GM19023 (cell line): Measurements from ENCODE around the gene KRTAP4-7.
"Not testable (repeated sequence)": the region's sequence is repeated elsewhere in the genome, so short reads cannot be mapped to it uniquely, and the experiment has no call there.

Experiments used
- ATAC-seq: cut with Tn5 transposase; IDR thresholded peaks from one replicate; pipeline ENCODE4 v1.9.1; 2021; ENCODE audit warnings: mild to moderate bottlenecking, moderate library complexity; ENCODE audit not compliant: unreplicated experiment

The KRTAP4-7 gene

DNA sequence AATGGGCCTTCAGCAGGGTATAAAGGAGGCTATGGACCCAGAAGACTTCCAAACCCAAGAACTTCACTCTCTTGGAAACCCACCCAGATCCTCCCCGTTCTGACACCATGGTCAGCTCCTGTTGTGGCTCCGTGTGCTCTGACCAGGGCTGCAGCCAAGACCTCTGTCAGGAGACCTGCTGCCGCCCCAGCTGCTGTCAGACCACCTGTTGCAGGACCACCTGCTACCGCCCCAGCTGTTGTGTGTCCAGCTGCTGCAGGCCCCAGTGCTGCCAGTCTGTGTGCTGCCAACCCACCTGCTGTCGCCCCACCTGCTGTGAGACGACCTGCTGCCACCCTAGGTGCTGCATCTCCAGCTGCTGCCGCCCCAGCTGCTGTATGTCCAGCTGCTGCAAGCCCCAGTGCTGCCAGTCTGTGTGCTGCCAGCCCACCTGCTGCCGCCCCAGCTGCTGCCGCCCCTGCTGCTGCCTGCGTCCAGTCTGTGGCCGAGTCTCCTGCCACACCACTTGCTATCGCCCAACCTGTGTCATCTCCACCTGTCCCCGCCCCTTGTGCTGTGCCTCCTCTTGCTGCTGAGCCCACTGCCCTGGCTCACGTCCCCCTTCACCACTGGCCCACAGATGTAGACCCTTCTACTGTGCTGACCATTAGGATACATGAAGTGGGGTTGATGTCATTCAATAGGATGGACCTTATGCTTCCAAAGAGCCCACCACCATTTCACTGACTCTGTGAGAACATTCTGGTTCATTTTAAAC lies at the start of gene KRTAP4-7:
TSS of gene KRTAP4-7 (plus strand) at position 51 of the 757 bp plus-strand sequence. CDS start at position 108, 57 bp downstream.
- not testable (repeated sequence) for ATAC-seq

DNA sequence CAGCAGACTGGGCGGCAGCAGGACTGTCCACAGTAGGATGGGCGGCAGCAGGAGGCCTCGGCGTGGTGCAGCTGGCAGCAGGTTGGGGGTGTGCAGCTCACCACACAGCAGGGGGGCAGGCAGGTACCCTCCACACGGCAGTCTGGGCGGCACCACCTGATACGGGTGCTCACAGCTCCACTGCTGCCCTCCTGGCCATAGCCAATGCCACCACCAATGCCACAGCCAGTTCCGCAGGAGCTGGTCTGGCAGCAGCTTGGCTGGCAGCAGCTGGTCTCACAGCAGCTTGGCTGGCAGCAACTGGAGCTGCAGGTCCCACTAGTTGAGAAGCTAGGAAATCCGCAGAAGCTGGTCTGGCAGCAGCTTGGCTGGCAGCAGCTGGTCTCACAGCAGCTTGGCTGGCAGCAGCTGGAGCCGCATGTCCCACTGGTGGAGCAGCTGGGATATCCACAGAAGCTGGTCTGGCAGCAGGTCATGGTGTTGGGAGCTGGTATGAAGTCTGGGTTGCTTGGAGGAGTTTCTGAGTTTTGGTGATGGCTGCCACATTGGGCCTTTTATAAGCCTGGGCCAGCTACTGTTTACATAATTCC lies 49.5 kb upstream of the KRTAP4-7 start, which contains the start of gene KRTAP1-3:
TSS of gene KRTAP1-3 (minus strand) at position 529 of the 590 bp plus-strand sequence. CDS start at position 476, 53 bp downstream.
- ATAC-seq = not testable (repeated sequence)

DNA sequence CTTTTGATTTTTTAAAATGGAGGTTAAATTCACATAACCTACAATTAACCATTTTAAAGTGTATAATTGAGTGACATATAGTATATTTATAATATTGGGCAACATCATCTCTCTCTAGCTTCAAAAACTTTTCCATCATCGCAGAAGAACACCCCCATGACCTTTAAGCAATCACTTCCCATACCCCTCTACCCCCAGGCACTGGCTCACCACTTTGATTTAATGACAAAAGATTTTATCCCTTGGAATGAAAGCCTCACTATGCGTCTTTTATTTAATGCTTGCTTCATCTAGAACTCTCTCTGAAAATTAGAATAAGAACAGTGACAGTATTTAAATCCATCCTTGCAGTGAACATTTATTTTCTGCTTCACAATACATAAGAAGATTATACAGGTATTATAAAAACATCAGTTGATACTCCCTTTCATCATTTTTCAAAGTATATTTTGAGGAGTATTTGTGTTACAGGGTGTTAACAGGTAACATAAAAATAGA lies 46.0 kb upstream of the KRTAP4-7 start:
- no peak for ATAC-seq

DNA sequence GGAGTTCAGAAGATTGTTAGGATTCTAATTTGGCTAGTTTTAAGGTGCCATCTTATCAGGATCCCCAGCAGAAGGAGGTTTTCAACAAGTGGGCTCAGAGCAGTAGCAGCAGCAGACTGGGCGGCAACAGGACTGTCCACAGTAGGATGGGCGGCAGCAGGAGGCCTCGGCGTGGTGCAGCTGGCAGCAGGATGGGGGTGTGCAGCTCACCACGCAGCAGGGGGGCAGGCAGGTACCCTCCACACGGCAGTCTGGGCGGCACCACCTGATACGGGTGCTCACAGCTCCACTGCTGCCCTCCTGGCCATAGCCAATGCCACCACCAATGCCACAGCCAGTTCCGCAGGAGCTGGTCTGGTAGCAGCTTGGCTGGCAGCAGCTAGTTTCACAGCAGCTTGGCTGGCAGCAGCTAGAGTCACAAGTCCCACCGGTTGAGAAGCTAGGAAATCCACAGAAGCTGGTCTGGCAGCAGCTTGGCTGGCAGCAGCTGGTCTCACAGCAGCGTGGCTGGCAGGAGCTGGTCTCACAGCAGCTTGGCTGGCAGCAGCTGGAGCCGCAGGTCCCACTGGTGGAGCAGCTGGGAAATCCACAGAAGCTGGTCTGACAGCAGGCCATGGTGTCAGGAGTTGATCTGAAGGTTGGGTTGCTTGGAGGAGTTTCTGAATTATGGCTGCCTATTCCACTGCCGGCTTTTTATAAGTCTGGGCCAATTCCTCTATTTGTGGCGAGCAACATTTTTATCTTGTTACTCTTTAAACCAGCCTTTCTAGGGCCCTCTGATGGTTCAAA lies 43.0 kb upstream of the KRTAP4-7 start, which contains the start of gene KRTAP1-1:
TSS of gene KRTAP1-1 (minus strand) at position 668 of the 789 bp plus-strand sequence. CDS start at position 615, 53 bp downstream.
- ATAC-seq = not testable (repeated sequence)

DNA sequence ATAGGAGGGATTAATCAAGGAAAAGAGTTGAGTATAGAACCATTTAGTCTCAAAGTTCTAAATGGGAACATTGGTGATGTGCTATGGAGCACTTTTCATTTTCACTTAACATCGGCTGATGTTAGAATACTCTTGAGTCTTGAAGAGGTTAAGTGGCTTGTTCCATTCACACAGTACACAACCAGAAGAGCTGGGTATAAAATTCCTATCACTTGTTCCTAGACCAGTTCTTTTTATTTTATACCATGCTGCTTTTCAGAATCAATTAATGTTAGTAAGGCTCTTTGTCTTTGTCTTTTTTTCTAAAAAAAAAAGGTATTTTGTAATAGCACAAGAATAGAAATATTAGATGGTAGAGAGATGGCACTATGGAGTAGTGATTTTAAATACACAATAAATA lies 41.0 kb upstream of the KRTAP4-7 start:
- no peak for ATAC-seq

DNA sequence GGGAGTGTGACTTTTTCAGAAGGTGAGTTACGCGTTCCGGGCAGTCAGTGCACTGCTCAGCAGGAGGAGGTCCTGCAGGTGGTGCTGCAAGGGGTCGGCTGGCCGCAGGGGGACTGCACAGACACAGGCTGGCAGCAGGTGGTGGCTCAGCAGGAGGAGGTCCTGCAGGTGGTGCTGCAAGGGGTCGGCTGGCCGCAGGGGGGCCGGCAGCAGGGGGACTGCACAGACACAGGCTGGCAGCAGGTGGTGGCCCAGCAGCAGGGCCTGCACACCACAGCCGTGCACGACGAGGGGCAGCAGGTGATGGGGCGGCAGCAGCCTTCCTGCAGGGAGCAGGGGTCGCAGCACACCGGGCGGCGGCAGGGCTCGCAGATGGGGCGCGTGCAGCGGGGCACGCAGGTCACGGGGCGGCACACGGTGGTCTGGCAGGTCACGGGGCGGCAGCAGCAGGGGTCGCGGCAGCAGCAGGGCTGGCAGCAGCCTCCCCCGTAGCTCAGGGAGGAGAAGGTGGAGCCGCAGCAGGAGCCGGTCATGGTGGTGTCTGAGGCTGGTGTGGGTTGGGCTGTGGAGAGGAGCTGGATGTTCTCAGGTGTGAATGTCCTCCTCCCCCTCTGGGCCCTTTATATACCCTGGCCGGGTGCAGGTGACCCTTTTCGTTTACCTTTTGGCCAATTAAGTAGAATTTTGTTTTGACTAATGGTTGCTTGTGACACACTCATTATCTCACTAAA lies 37.0 kb upstream of the KRTAP4-7 start, which contains the start of gene KRTAP2-1:
TSS of gene KRTAP2-1 (minus strand) at position 582 of the 731 bp plus-strand sequence. CDS start at position 533, 49 bp downstream.
- not testable (repeated sequence) for ATAC-seq

DNA sequence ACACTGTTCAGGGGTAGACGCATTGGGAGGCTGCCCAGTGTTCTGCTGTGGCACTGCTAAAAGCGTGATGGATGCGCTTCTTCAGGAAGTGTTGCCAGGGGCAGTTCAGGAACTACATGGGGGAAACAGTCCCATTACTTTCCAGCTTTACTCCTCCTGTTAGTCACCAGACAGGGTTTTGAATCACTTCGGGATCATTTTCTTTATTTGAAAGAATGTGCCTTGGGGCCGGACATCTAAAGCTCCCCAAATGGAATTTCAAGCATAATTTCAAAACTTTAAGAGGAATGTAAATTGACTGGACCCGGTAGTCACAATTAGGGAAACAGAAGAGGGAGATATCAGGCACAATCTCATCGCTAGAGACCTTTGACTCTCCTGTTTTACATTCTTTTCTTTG lies 35.5 kb upstream of the KRTAP4-7 start:
- ATAC-seq = no peak

DNA sequence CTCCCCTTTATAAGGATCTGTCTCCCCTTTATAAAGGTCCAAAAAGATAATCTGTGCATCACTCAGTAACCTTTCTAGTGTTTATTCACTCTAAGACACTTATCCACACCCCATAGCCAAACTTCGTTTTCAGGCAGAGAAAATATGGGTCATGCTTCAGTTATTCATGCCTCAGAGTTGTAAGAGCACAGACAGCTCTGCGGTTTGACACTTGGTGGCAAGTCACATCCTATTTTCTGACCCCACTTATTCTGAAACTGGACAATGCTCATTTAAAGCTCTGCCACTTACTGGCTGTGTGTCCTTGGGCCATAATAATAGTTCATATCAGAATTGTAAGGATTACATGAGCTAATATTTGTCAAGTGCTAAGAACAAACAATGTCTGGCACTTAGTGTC lies 34.8 kb upstream of the KRTAP4-7 start:
- no peak for ATAC-seq

DNA sequence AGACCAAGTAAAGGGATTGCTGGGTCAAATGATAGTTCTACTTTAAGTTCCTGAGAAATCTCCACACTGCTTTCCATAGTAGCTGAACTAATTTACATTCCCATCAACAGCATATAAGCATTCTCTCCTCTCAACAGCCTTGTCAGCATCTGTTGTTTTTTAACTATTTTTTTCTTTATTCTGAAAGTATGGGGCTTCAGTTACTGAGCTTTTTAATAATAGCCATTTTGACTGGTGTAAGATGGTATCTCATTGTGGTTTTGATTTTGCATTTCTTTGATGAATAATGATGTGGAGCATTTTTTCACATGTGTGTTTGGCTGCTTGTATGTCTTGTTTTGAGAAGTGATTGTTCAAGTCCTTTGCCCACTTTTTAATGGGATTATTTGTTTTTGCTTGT lies 31.4 kb upstream of the KRTAP4-7 start:
- no peak for ATAC-seq

DNA sequence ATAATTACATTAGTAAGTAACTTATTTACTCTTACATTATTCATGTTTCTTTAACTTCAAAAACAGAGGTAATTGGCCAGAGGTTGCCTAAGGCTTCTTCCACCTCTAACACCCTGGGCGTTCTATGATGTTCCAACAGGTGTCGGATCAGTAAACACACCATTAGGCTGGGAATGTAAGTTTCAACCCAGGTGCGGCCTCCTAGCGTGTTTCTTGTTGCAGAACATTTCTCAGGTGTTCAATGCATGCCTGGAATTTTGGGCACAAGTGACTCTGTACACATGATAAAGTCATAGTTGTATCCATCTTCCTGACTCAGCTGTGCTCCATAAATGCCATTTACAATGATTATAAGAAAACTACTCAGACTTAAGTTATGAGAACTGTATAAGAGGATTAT lies 29.9 kb upstream of the KRTAP4-7 start:
- ATAC-seq = no peak

DNA sequence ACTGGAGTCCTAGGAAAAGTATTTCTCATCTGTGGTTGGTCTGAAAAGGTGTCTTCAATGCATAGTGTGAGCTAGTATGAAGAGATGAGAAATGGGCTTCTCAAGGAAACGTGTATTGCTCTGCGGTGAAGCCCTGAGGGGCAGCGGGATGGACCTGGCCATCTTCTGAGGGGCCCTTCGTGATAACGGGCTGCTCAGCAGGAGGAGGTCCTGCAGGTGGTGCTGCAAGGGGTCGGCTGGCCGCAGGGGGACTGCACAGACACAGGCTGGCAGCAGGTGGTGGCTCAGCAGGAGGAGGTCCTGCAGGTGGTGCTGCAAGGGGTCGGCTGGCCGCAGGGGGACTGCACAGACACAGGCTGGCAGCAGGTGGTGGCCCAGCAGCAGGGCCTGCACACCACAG lies 29.4 kb upstream of the KRTAP4-7 start:
- not testable (repeated sequence) for ATAC-seq

DNA sequence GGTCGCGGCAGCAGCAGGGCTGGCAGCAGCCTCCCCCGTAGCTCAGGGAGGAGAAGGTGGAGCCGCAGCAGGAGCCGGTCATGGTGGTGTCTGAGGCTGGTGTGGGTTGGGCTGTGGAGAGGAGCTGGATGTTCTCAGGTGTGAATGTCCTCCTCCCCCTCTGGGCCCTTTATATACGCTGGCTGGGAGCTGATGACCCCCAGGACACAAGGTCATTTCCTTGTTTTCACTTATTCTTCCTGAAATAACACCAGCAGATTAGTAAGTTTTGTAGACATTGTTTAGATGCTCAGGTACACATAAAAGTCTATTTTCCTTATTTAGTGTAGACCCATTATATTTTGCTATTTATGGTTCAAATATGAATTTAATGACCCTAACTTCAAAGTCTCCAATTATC lies 28.8 kb upstream of the KRTAP4-7 start, which contains the start of gene KRTAP2-2:
TSS of gene KRTAP2-2 (minus strand) at position 101 of the 400 bp plus-strand sequence. CDS start at position 82, 19 bp downstream.
- not testable (repeated sequence) for ATAC-seq

DNA sequence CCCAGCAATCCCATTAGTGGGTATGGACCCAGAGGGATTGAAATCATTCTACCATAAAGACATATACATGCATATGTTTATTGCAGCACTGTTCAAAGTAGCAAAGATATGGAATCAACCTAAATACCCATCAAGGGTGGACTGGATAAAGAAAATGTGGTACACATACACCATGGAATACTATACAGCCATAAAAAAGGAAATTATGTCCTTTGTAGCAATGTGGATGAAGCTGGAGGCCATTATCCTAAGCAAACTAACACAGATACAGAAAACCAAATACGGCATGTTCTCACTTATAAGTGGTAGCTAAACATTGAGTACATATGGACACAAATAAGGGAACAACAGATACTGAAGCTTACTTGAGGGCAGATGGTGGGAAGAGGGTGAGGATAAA lies 26.4 kb upstream of the KRTAP4-7 start:
- no peak for ATAC-seq

DNA sequence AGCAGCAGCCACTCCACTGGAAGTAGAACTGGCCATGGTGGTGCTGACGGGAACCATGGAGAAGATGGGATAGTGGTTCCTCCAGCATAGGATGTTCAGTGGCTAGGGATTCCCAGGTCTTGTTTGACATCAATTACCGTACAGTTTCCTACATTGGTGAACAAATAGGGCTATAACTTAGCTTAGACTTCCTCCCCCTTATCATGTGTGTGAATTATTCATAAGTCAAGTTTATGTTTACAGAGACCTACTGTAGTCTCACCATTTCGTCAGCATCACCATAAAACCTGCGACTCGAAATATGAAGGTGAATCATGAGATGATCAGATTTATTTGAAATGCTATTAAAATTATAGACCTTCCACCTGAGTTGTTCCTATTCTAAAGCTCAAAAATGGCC lies 25.2 kb upstream of the KRTAP4-7 start:
- no peak for ATAC-seq

DNA sequence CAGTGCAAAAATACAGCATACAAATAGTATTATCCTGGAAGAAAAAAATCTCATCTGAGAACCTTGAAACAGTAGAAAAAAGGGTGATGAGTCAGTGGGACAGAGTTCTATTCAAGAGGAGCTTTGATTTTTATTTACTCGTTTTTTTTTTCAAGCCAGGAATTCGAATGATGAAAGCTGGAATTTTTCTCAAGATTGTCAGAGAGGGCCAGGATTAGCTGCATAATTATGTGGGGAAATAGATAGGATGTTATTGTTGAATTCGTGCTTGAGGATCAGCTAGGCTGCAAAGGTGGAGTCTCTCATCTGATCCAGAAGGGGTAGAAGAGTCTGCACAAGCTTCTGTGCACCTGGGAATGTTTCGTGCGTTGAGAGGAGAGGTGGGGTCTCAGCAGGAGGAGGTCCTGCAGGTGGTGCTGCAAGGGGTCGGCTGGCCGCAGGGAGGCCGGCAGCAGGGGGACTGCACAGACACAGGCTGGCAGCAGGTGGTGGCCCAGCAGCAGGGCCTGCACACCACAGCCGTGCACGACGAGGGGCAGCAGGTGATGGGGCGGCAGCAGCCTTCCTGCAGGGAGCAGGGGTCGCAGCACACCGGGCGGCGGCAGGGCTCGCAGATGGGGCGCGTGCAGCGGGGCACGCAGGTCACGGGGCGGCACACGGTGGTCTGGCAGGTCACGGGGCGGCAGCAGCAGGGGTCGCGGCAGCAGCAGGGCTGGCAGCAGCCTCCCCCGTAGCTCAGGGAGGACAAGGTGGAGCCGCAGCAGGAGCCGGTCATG lies 24.5 kb upstream of the KRTAP4-7 start:
- ATAC-seq = not testable (repeated sequence)

DNA sequence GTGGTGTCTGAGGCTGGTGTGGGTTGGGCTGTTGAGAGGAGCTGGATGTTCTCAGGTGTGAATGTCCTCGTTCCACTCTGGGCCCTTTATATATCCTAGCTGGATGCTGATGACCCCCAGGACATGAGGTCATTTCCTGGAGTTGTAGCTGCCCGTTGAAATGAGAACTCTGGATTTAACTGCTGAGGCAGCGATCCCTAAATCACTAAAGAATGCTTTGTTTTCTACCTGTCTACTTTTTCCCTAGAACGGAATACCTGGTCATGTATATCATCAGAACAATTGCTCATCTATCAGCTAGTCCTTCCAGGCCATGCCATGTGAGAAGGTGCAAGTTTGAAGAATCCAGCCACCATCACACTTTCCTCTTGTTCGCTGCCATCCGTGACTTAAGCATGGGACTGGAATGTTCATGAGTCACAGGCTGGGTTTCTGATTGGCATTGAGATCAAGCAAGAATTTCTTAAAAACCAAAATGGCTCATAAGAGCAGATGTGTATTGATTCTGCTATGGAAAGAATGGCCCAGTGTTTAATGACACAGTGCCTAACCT lies 23.8 kb upstream of the KRTAP4-7 start, which contains the start of gene KRTAP2-3:
TSS of gene KRTAP2-3 (minus strand) at position 63 of the 553 bp plus-strand sequence. CDS start 64 bp downstream, outside the sequence.
- no peak for ATAC-seq

DNA sequence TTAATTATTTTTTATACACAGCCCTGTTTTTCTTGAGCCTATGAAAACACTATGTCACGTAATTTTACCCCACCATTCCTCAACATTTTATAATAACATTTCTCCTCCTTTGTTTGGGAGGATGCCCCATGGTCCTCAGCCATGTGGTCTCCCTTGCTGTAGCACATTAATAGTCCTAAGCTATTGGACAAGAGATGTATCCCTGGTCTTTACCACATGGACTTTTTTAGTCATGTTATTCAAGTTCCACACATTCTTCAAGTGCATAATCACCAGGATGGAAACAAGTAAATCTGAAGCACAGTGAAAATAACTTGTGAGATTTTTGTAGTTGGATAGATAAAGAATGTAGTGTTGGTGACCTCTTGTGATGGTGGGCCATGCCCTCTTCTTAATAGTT lies 22.0 kb upstream of the KRTAP4-7 start:
- no peak for ATAC-seq

DNA sequence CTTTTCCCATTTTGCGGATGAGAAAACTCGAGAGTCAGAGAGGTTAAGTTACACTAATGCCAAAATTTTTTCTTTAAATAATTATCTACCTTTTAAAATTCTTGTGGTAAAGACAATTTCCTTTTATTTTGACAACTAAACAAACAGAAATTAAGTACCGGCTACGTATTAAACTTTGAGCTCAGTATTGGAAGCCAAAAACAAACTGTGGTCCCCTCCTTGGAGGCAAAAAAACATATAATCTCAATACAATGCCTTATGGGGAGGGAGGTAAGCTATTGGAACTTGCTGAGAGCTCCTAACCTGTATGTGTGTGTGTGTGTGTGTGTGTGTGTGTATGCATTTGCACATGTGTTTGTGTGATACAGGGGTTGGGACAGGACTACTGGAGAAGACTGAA lies 20.5 kb upstream of the KRTAP4-7 start:
- no peak for ATAC-seq

DNA sequence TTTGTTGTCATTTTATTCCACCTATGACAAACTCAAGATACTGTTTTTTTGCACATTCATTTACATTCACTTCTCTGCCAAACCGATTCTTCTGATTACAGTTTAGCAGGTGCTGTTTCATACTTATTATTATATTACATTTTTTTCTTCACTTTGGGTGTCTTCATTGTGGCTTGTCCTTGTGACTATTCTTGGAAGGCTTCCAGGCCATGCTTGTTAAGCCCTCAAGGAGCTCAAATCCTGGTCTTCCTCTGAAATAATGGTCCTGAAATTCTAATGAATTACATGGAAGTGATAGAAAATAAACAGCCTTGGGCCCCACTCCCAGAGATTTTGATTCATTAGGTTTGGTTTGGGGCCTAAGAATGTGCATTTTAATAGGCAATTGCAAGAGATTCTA lies 19.6 kb upstream of the KRTAP4-7 start:
- ATAC-seq = no peak
